HEK293T (cell line): ENCODE results near the gene MLYCD.

Experiments
- FOXM1 ChIP-seq: fragments of 450-650 bp; IDR thresholded peaks from 2 replicates; pipeline ENCODE4 v1.6.1; 2017; ENCODE audit warnings: mild to moderate bottlenecking, borderline replicate concordance
- L3MBTL2 ChIP-seq: fragments of 450-650 bp; conservative IDR thresholded peaks from 2 replicates; pipeline ENCODE4 v1.6.1; 2016; ENCODE audit warnings: mild to moderate bottlenecking
- SUZ12 ChIP-seq: fragments of 450-650 bp; IDR thresholded peaks from 2 replicates; pipeline ENCODE4 v1.6.1; 2016; ENCODE audit warnings: mild to moderate bottlenecking
- TF ChIP-seq, protein P1 (sequence below): fragments of 450-650 bp; IDR thresholded peaks from 2 replicates; pipeline ENCODE4 v1.6.1; 2016

DNA sequence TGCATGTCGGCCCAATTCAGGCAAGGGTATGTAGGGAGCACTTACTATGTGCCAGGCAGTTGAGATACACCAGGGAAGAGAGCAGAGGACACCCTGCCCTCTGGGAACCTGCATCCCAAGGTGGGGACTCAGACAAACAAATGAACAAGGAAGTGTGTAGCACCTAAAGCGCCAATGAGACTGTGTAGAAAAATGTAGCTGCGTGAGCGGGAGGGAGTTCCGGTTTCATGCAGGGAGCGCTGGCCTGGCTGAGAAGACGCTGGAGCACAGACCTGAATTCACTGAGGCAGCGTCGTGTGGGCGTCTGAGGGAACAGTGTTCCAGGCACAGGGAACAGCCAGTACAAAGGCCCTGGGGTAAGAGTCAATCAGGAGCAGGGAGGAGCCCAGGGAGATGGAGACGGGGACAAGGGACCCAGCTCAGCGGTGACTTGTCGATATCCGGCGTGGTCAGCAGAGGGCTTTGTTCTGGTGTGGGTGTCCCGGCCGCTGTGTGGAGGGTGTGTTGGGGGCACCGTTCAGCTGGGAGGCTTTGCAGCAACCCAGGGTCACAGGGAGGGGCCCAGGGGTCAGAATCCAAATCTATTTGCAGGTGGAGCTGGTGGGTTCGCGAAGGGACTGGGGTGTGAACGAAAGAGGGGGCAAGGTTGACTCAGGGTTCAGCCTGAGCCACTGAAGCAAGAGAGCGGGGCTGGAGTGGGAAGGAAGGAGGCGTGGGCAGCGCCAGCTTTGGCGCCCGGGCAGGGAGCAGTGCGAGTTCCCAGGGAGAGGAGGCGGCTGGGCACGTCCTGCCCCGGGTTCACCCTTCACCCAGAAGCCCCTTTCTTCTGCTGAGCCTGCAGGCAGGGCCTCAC is 36.3 kb downstream of the MLYCD start:
- TF ChIP-seq, protein P1, sequence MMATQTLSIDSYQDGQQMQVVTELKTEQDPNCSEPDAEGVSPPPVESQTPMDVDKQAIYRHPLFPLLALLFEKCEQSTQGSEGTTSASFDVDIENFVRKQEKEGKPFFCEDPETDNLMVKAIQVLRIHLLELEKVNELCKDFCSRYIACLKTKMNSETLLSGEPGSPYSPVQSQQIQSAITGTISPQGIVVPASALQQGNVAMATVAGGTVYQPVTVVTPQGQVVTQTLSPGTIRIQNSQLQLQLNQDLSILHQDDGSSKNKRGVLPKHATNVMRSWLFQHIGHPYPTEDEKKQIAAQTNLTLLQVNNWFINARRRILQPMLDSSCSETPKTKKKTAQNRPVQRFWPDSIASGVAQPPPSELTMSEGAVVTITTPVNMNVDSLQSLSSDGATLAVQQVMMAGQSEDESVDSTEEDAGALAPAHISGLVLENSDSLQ = no peak
- TF ChIP-seq L3MBTL2 = no peak
- no peak for TF ChIP-seq FOXM1
- TF ChIP-seq SUZ12 = no peak
